Erythroblast (primary cell): ENCODE measurements around the gene BCAT1.
"Not testable (repeated sequence)": the region's sequence is repeated elsewhere in the genome, so short reads cannot be mapped to it uniquely, and the experiment has no call there.

Source experiments
- DNase-seq, 2 experiments: peaks; one replicate each; lab custom pipeline; 2025; lab: John Stamatoyannopoulos, UW
- GATA1 ChIP-seq: IDR thresholded peaks from 2 replicates; pipeline ENCODE4 v1.6.1; 2011; ENCODE audit warnings: low read depth, mild to moderate bottlenecking, control low read depth, low read length, moderate library complexity
- POLR2A ChIP-seq: IDR thresholded peaks from 2 replicates; pipeline ENCODE4 v1.6.1; 2011; ENCODE audit warnings: mild to moderate bottlenecking, low read length

BCAT1 gene

GRCh38 chr12:24977711-24978110 is 28.8 kb upstream of the BCAT1 start:
- TF ChIP-seq GATA1 = no peak
- no peak for TF ChIP-seq POLR2A
- no peak for DNase-seq

- no peak for DNase-seq
- TF ChIP-seq POLR2A = no peak
- TF ChIP-seq GATA1 = no peak
Measured at GRCh38 chr12:24977060-24977459, 28.2 kb upstream of the BCAT1 start.

- DNase-seq = no peak
- TF ChIP-seq POLR2A (no peak), GATA1 (no peak)
Measured at GRCh38 chr12:24975425-24975824, 26.5 kb upstream of the BCAT1 start.

- TF ChIP-seq GATA1 = no peak
- no peak for TF ChIP-seq POLR2A
Measured at GRCh38 chr12:24974216-24974615, 25.3 kb upstream of the BCAT1 start.

GRCh38 chr12:24972078-24972477 is 23.2 kb upstream of the BCAT1 start:
- TF ChIP-seq GATA1 (no peak), POLR2A (no peak)
- DNase-seq = no peak

More at GRCh38 chr12:24974216-24974615, 25.3 kb upstream of the BCAT1 start:
- DNase-seq = no peak

GRCh38 chr12:24970177-24970576 is 21.3 kb upstream of the BCAT1 start:
- TF ChIP-seq POLR2A (no peak), GATA1 (no peak)

GRCh38 chr12:24966951-24967564 is 18.2 kb upstream of the BCAT1 start:
- no peak for DNase-seq
- no peak for TF ChIP-seq POLR2A
- TF ChIP-seq GATA1 = no peak

More at GRCh38 chr12:24970177-24970576, 21.3 kb upstream of the BCAT1 start:
- peak in 1 of 2 experiments; percentile 40 for DNase-seq

GRCh38 chr12:24964342-24964741 is 15.4 kb upstream of the BCAT1 start:
- TF ChIP-seq GATA1 (no peak), POLR2A (no peak)
- DNase-seq = no peak

- DNase-seq = peak; percentile 46 to 63
- TF ChIP-seq GATA1 (no peak), POLR2A (no peak)
Measured at GRCh38 chr12:24960222-24960855, 11.4 kb upstream of the BCAT1 start.

- DNase-seq = not testable (repeated sequence)
Measured at GRCh38 chr12:24956351-24956750, 7.5 kb upstream of the BCAT1 start.

- DNase-seq = no peak
- TF ChIP-seq GATA1 (no peak), POLR2A (no peak)
Measured at GRCh38 chr12:24955853-24956252, 7.0 kb upstream of the BCAT1 start.

GRCh38 chr12:24955389-24955788 is 6.5 kb upstream of the BCAT1 start:
- DNase-seq = no peak
- TF ChIP-seq POLR2A = no peak
- no peak for TF ChIP-seq GATA1

- peak in 1 of 2 experiments; percentile 4 for DNase-seq
- TF ChIP-seq POLR2A (no peak), GATA1 (no peak)
Measured at GRCh38 chr12:24954261-24954660, 5.4 kb upstream of the BCAT1 start.

GRCh38 chr12:24952389-24952788 is 3.5 kb upstream of the BCAT1 start:
- TF ChIP-seq POLR2A (no peak), GATA1 (no peak)

GRCh38 chr12:24950231-24950834 is 1.4 kb upstream of the BCAT1 start:
- peak; percentile 80 to 93 for DNase-seq
- no peak for TF ChIP-seq POLR2A
- TF ChIP-seq GATA1 = peak; percentile 68

More at GRCh38 chr12:24952389-24952788, 3.5 kb upstream of the BCAT1 start:
- DNase-seq = no peak
